GM21619 (cell line): ENCODE results near the gene IFT52.

ENCODE experiments used
- ATAC-seq: cut with Tn5 transposase; IDR thresholded peaks from one replicate; pipeline ENCODE4 v1.9.1; 2021; ENCODE audit not compliant: unreplicated experiment

IFT52 gene

DNA sequence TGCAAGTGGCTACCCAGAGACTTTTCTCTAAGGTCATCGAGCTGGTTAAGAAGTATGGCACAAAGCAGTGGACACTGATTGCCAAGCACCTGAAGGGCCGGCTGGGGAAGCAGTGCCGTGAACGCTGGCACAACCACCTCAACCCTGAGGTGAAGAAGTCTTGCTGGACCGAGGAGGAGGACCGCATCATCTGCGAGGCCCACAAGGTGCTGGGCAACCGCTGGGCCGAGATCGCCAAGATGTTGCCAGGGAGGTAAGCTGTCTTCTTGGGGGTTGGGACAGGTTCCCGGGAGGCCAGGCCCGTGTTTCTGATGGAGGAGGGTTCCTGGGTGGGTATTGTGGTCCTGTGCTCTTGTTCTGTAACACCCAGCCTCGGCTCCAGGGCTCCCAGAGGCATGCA lies 96.1 kb downstream of the IFT52 start:
- no peak for ATAC-seq

DNA sequence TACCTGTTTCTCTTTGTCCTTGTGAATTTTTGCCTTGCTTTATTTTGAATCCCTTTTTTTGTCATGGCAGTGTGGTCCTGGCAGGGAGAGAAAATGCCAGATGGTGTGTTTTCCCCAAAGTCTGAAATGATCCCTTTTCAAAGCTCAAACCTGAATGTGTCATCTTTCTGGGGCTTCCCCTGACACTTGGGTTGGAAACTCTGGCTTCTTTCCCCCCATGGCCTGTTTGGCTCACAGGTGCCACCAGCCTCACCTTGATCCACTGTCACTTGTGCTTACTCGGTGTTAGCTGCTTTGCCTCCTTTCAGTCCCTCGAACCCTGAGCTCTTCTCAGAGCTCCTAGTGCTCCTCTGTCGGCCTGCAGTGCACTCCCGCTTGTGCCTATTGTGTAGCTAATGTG lies 98.4 kb downstream of the IFT52 start:
- no peak for ATAC-seq

DNA sequence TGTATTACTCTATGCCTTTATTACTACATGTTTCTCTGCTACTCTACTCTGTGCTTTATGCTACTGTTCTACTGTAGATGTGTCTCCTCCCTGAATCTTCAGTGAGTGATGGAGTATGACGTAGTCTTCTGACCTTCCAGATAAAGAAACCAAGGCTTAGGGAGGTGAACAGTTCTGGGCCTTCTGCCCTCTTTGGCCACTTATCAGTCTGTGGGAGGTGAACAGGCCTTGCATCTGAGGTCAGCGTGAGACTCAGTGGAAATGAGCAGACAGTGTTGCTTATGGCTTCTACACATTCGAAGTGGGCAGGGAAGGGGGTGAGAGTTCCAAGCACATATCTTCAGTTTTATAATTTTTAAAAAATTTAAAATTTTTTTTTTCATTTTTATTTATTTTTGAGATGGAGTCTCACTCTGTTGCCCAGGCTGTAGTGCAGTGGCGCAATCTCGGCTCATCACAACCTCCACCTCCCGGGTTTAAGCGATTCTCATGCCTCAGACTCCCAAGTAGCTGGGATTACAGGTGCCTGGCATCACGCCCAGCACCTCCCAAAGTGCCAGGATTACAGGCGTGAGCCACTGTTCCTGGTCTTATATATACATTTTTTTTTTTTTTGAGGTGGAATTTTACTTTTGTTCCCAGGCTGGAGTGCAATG lies 100.3 kb downstream of the IFT52 start:
- ATAC-seq = no peak

DNA sequence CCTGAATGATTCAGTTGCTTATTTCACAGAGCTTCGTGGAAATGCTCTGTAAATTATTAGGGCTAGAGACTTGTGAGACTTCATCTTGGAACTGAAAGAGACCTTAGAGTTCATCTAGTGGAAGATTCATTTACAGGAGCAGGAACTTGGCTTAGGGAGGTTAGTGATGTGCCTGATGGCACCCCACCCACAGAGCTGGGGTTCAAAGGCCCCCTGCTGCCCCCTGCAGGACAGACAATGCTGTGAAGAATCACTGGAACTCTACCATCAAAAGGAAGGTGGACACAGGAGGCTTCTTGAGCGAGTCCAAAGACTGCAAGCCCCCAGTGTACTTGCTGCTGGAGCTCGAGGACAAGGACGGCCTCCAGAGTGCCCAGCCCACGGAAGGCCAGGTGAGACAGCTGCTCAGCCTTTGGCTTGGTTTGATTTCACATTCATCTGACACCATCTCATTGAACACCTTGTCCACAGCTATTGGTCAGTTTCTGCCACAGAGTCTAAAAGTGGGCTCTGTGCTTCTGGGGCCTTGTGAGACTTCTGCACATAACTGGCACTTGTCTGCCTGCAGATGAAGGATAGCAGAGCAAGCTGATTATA lies 101.3 kb downstream of the IFT52 start:
- ATAC-seq = no peak

DNA sequence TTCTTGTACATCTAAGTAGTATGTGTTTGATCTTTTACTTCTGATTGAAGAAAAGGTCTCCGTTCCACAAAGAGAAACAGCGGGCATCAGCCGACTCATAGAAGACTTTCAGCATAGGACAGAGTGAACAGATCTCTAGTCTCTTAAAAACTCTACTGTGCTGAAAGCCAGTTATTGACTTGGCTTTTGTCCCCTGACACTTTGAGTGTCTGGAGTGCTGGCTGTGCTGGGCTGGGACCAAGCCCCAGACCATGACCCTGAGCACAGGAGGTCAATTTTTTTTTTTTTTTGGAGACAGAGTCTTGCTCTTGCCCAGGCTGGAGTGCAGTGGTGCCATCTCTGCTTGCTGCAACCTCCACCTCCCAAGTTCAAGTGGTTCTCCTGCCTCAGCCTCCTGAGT lies 104.0 kb downstream of the IFT52 start:
- ATAC-seq = no peak

DNA sequence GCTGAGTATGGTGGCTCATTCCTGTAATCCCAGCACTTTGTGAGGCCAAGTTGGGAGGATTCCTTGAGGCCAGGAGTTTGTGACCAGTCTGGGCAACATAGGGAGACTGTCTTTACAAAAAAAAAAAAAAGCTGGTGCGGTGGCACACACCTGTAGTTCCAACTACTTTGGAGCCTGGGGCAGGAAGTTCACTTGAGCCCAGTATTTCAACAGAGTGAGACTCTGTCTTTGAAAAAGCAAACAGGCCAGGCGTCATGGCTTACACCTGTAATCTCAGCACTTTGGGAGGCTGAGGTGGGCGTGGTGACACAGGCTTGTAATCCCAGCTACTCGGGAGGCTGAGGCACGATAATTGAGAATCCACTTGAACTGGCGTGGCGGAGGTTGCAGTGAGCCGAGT lies 104.8 kb downstream of the IFT52 start:
- no peak for ATAC-seq
